ENCODE data around the gene CRYBG1.

CRYBG1 gene

DNA sequence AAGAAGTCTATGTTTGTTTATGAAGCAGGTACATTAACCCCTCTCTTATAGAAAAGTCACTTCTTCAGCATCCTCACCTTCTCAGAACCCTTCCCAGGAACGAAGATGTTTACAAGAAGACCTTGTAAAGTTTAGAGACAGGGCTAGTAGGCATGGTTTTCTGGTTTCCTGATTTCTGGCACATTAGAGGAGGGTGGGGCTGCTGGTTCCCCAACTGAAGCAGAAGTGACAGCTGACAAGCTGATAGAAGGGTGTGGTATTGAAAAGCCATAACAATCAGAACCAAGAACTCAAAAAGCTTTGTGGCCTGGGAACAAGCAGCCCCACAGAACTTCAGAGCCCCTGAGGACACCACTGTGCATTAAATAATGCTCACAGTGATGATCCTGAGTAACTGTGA, 177.6 kb downstream of the CRYBG1 start:
- no peak for DNase-seq (ENCODE audit: insufficient read length, low spot score)
- TF ChIP-seq, protein P1, sequence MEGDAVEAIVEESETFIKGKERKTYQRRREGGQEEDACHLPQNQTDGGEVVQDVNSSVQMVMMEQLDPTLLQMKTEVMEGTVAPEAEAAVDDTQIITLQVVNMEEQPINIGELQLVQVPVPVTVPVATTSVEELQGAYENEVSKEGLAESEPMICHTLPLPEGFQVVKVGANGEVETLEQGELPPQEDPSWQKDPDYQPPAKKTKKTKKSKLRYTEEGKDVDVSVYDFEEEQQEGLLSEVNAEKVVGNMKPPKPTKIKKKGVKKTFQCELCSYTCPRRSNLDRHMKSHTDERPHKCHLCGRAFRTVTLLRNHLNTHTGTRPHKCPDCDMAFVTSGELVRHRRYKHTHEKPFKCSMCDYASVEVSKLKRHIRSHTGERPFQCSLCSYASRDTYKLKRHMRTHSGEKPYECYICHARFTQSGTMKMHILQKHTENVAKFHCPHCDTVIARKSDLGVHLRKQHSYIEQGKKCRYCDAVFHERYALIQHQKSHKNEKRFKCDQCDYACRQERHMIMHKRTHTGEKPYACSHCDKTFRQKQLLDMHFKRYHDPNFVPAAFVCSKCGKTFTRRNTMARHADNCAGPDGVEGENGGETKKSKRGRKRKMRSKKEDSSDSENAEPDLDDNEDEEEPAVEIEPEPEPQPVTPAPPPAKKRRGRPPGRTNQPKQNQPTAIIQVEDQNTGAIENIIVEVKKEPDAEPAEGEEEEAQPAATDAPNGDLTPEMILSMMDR (IDR thresholded peaks at IDR 0.05; ENCODE audit: insufficient read depth, missing control alignments), result no peak
- no peak for FAIRE-seq

DNA sequence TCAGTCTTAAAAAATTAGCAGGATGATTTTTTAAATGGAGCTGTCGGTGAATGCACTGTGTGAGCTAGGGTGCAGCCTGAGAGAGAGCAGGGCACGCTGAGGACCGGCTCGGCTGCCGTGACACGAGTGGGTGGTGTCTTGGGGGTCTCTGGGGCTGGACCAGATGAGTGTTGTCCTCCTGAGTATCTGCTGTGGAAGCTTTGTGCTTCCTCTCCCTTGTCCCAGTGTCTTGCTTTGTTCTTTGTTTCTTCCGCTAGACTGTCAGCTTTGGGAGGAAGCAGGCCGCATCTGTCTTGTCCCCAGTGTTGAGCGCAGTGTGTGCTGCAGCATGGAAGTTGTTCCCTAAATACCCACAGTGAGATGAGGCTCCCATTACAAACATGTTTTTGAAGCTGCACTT, 179.4 kb downstream of the CRYBG1 start:
- FAIRE-seq (no peak), DNase-seq (ENCODE audit: insufficient read length, low spot score) (no peak)
- TF ChIP-seq, protein P1 (IDR thresholded peaks at IDR 0.05; ENCODE audit: insufficient read depth, missing control alignments), result no peak

DNA sequence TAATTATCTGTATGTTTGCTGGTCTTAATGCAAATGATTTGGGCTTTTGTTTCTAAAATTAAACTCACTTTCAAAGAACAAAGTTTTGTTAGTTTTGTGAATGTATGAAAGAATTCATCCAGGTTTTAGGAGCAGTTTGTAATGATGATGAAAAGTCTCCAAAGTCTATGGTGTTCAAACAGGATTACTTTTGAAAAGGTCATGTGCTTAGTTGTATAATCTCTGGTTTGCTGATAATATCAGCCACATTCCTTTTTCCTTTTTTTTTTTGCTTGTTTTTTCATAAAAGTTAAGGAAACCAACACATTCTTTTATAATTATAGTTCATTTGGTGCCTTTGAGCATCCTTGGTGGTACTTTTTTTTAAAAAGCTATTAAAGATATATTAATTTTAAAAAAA, 179.9 kb downstream of the CRYBG1 start:
- DNase-seq (ENCODE audit: insufficient read length, low spot score) (no peak), FAIRE-seq (no peak)
- TF ChIP-seq, protein P1 (IDR thresholded peaks at IDR 0.05; ENCODE audit: insufficient read depth, missing control alignments), result no peak

GRCh38 chr6:106540907-106541306, 180.4 kb downstream of the CRYBG1 start:
- FAIRE-seq (no peak), DNase-seq (ENCODE audit: insufficient read length, low spot score) (no peak)
- TF ChIP-seq, protein P1 (IDR thresholded peaks at IDR 0.05; ENCODE audit: insufficient read depth, missing control alignments), result no peak

- DNase-seq (ENCODE audit: insufficient read length, low spot score), result no peak
- no peak for FAIRE-seq
- TF ChIP-seq, protein P1 (IDR thresholded peaks at IDR 0.05; ENCODE audit: insufficient read depth, missing control alignments), result no peak
Observed at GRCh38 chr6:106546261-106546690, 185.8 kb downstream of the CRYBG1 start.

DNA sequence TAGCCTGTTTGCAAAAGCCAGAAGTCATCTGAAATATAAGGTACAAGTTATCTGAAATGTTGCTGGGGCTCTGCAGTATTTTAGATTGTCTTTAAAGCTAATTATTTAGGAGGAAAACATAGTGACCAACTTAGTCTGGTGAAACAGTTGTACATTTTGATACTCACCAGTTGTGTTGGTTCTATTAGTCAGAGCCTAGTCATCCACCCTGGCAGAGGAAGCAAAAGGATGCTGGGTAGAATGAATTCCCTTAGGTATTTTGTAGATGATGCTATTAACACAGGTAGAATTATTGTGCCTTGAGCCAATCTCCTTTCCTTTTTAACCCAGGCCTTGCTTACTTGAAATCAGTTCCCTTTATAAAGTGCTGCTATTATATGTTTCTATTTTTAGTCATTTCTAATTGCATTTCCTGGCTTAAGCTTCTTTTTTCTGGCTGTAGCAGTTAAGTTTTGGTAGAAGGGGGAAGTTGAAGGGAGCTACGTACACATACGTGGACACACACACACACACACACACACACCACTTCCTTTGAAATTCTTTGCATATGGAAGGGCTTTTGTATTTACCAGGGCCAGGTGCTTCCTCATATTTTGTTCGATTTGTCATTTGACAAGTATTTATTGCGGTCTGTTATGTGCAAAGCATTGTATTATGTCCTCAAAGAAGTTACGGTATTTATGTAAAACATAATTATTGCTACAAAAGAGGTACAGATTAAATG, 186.3 kb downstream of the CRYBG1 start:
- TF ChIP-seq, protein P1 (IDR thresholded peaks at IDR 0.05; ENCODE audit: insufficient read depth, missing control alignments), result no peak
- DNase-seq (ENCODE audit: insufficient read length, low spot score) (no peak), FAIRE-seq (no peak)
